Smooth muscle cell (in vitro differentiated cells): ENCODE results near the gene ASGR1. TPM values are rescaled to one million over a fixed set of nuclear protein-coding genes. Genes with fewer than 3 reads are reported as not detected.
A peak's percentile ranks its signal among the peaks of the same experiment; 100 is the strongest.

Source experiments
- DNase-seq: peaks from one replicate; lab custom pipeline; 2025; ENCODE audit not compliant: unreplicated experiment; lab: John Stamatoyannopoulos, UW
- H2AFZ ChIP-seq: fragments of 200-600 bp; sonication (generic); 2 replicates; pipeline ENCODE4 v1.6.0; 2016; ENCODE audit warnings: antibody characterized with exemption, low read depth, mild to moderate bottlenecking
- H3F3A ChIP-seq: fragments of 200-600 bp; sonication (generic); 2 replicates; pipeline ENCODE4 v1.6.0; 2017; ENCODE audit warnings: antibody characterized with exemption, low read depth
- H3K27ac ChIP-seq: fragments of 200-600 bp; sonication (generic); 2 replicates; pipeline ENCODE4 v1.5.1; 2016; ENCODE audit warnings: low read depth, mild to moderate bottlenecking
- H3K27me3 ChIP-seq: fragments of 200-600 bp; sonication (generic); 2 replicates; pipeline ENCODE4 v1.6.1; 2016; ENCODE audit warnings: low read depth, mild to moderate bottlenecking
- H3K36me3 ChIP-seq: fragments of 200-600 bp; sonication (generic); 2 replicates; pipeline ENCODE4 v1.5.1; 2016; ENCODE audit warnings: low read depth
- H3K4me1 ChIP-seq: fragments of 200-600 bp; sonication (generic); 2 replicates; pipeline ENCODE4 v1.5.1; 2016; ENCODE audit warnings: low read depth
- H3K4me2 ChIP-seq: fragments of 200-600 bp; sonication (generic); 2 replicates; pipeline ENCODE4 v1.6.0; 2016; ENCODE audit warnings: mild to moderate bottlenecking
- H3K4me3 ChIP-seq: fragments of 200-600 bp; sonication (generic); 2 replicates; pipeline ENCODE4 v1.5.1; 2016; ENCODE audit warnings: mild to moderate bottlenecking
- H3K79me2 ChIP-seq: fragments of 200-600 bp; sonication (generic); 2 replicates; pipeline ENCODE4 v1.6.0; 2016; ENCODE audit warnings: low read depth, mild to moderate bottlenecking
- H3K9ac ChIP-seq: fragments of 200-600 bp; sonication (generic); 2 replicates; pipeline ENCODE4 v1.6.0; 2016; ENCODE audit warnings: low read depth
- H3K9me3 ChIP-seq: fragments of 200-600 bp; sonication (generic); replicated peaks from 2 replicates; pipeline ENCODE4 v1.5.1; 2016; ENCODE audit warnings: low read depth
- H4K20me1 ChIP-seq: fragments of 200-600 bp; sonication (generic); 2 replicates; pipeline ENCODE4 v1.6.0; 2016; ENCODE audit warnings: low read depth
- CTCF ChIP-seq: fragments of 200-600 bp; sonication (generic); IDR thresholded peaks from 2 replicates; pipeline ENCODE4 v1.5.1; 2017; ENCODE audit warnings: borderline replicate concordance, mild to moderate bottlenecking, antibody characterized with exemption; ENCODE audit not compliant: insufficient read depth, poor library complexity, severe bottlenecking
- WGBS: methylation state at CpG from one replicate; pipeline ENCODE4 v1.1.7; 2016; ENCODE audit warnings: low lambda C conversion rate; 5-methylcytosine and 5-hydroxymethylcytosine counted together
- polyA plus RNA-seq: library from polyadenylated mRNA; unstranded; fragments of >200 nt; fragmentation: Nextera tagmentation; extraction: Ambion mirVana; gene quantifications from 2 replicates; pipeline ENCODE4 v1.2.1, GENCODE V29; 2016
- total RNA-seq: library from RNA; depleted of rRNA; stranded (reverse); fragments of >200 nt; gene quantifications from 2 replicates; pipeline ENCODE4 v1.2.3, GENCODE V29; 2014

ASGR1 gene
- total and polyA plus RNA-seq, 2 experiments from 2014 or later: 1.2 to 4.2 TPM

- H4K20me1 ChIP-seq: peaks cover 59% of the 10 kb centered on the region
- H3K9ac ChIP-seq: no peak overlapping the region
- 32% methylated on average over 6 of the region's 6 CpGs for WGBS
- TF ChIP-seq CTCF: no peak
- H3F3A ChIP-seq: peaks cover 28% of the 10 kb centered on the region
- H3K36me3 ChIP-seq: no peaks in the 10 kb centered on the region
- peaks cover 15% of the 10 kb centered on the region for H3K79me2 ChIP-seq
- no peaks in the 10 kb centered on the region for H3K27me3 ChIP-seq
- no peak overlapping the region for H2AFZ ChIP-seq
- H3K27ac ChIP-seq: peak overlapping the region; percentile 95
- H3K4me1 ChIP-seq: peaks cover 40% of the 10 kb centered on the region
- no peak for DNase-seq
- H3K4me2 ChIP-seq: peak overlapping the region; percentile 96
- H3K9me3 ChIP-seq: no peaks in the 10 kb centered on the region
- H3K4me3 ChIP-seq: no peak overlapping the region
These were observed 39.6 kb upstream of the ASGR1 start for GRCh38 chr17:7218758-7219157.

GRCh38 chr17:7218166-7218565 is 39.0 kb upstream of the ASGR1 start:
- Histone ChIP-seq H3K9me3 (no peaks in the 10 kb centered on the region), H3K79me2 (peaks cover 21% of the 10 kb centered on the region), H2AFZ (no peak overlapping the region)

GRCh38 chr17:7217113-7217987 is 38.2 kb upstream of the ASGR1 start:
- peak overlapping the region; percentile 95 for H3K27ac ChIP-seq
- no peaks in the 10 kb centered on the region for H3K27me3 ChIP-seq
- H3K4me1 ChIP-seq: peaks cover 45% of the 10 kb centered on the region
- H3K79me2 ChIP-seq: peaks cover 29% of the 10 kb centered on the region
- no peaks in the 10 kb centered on the region for H3K9me3 ChIP-seq
- no peak for TF ChIP-seq CTCF
- peaks cover 28% of the 10 kb centered on the region for H3F3A ChIP-seq
- DNase-seq: no peak
- 5% methylated on average over 11 of the region's 32 CpGs for WGBS
- no peak overlapping the region for H2AFZ ChIP-seq
- peak overlapping the region; percentile 72 for H3K4me3 ChIP-seq
- peak overlapping the region; percentile 76 for H3K9ac ChIP-seq
- peaks cover 59% of the 10 kb centered on the region for H4K20me1 ChIP-seq
- H3K4me2 ChIP-seq: peak overlapping the region; percentile 96
- H3K36me3 ChIP-seq: no peaks in the 10 kb centered on the region

More at GRCh38 chr17:7218166-7218565, 39.0 kb upstream of the ASGR1 start:
- peak overlapping the region; percentile 76 for H3K9ac ChIP-seq
- H3F3A ChIP-seq: peaks cover 28% of the 10 kb centered on the region
- H3K27me3 ChIP-seq: no peaks in the 10 kb centered on the region
- H3K4me3 ChIP-seq: peak overlapping the region; percentile 72
- DNase-seq: no peak
- peaks cover 43% of the 10 kb centered on the region for H3K4me1 ChIP-seq
- 77% methylated on average over 6 of the region's 6 CpGs for WGBS
- peaks cover 59% of the 10 kb centered on the region for H4K20me1 ChIP-seq
- peak overlapping the region; percentile 95 for H3K27ac ChIP-seq
- no peaks in the 10 kb centered on the region for H3K36me3 ChIP-seq
- TF ChIP-seq CTCF: no peak
- peak overlapping the region; percentile 96 for H3K4me2 ChIP-seq
